Stimulated activated memory B cell treated with anti-CD40 and anti-IgM and Interleukin-4, amounts not matched to agents 10 μg/mL and 1 μg/mL and 100 μg/mL, for 72 hours (primary cell): Measurements from ENCODE around the gene CDX2.

ENCODE experiments used
- ATAC-seq: fragments of 150-1000 bp; cut with Tn5 transposase; 2 replicates; pipeline ENCODE4 v1.10.0; 2021
- H3K27ac Mint-ChIP-seq: one replicate; pipeline ENCODE4 v1.8.0; 2022; ENCODE audit warnings: mild to moderate bottlenecking, mixed read lengths
- H3K27me3 Mint-ChIP-seq: one replicate; pipeline ENCODE4 v1.8.0; 2022; ENCODE audit warnings: mixed read lengths
- H3K36me3 Mint-ChIP-seq: one replicate; pipeline ENCODE4 v1.8.0; 2022; ENCODE audit warnings: mixed read lengths
- H3K4me1 Mint-ChIP-seq: one replicate; pipeline ENCODE4 v1.8.0; 2022; ENCODE audit warnings: mixed read lengths
- H3K4me3 Mint-ChIP-seq: one replicate; pipeline ENCODE4 v1.8.0; 2022; ENCODE audit warnings: mild to moderate bottlenecking, moderate library complexity, mixed read lengths
- H3K9me3 Mint-ChIP-seq: one replicate; pipeline ENCODE4 v1.8.0; 2022; ENCODE audit warnings: mixed read lengths

Gene CDX2

GRCh38 chr13:27929868-27930267, 39.2 kb downstream of the CDX2 start:
- Mint-ChIP-seq H3K36me3 (no peaks in the 10 kb centered on the region), H3K27ac (no peak overlapping the region), H3K27me3 (peaks cover 73% of the 10 kb centered on the region), H3K4me3 (no peak overlapping the region), H3K9me3 (peaks cover 9% of the 10 kb centered on the region), H3K4me1 (peaks cover 25% of the 10 kb centered on the region)
- ATAC-seq = no peak

- Mint-ChIP-seq H3K27me3 (peaks cover 78% of the 10 kb centered on the region), H3K4me3 (no peak overlapping the region), H3K27ac (no peak overlapping the region), H3K4me1 (peaks cover 27% of the 10 kb centered on the region), H3K9me3 (peaks cover 9% of the 10 kb centered on the region), H3K36me3 (no peaks in the 10 kb centered on the region)
- no peak for ATAC-seq
Observed at GRCh38 chr13:27928805-27929753, 40.0 kb downstream of the CDX2 start.

DNA sequence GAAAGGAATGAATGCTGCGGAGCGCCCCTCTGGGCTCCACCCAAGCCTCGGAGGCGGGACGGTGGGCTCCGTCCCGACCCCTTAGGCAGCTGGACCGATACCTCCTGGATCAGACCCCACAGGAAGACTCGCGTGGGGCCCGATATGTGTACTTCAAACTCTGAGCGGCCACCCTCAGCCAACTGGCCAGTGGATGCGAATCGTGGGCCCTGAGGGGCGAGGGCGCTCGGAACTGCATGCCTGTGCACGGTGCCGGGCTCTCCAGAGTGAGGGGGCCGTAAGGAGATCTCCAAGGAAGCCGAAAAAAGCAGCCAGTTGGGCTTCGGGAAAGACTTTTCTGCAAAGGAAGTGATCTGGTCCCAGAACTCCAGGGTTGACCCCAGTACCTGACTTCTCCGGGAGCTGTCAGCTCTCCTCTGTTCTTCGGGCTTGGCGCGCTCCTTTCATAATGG, 40.7 kb downstream of the CDX2 start:
- Mint-ChIP-seq H3K27me3 (peaks cover 85% of the 10 kb centered on the region), H3K36me3 (no peaks in the 10 kb centered on the region), H3K4me3 (no peak overlapping the region), H3K9me3 (peaks cover 9% of the 10 kb centered on the region), H3K27ac (no peak overlapping the region), H3K4me1 (peaks cover 34% of the 10 kb centered on the region)
- no peak for ATAC-seq

GRCh38 chr13:27927444-27928352, 41.4 kb downstream of the CDX2 start:
- no peak overlapping the region for H3K27ac Mint-ChIP-seq
- ATAC-seq = no peak
- H3K36me3 Mint-ChIP-seq = no peaks in the 10 kb centered on the region
- H3K27me3 Mint-ChIP-seq = peaks cover 92% of the 10 kb centered on the region
- peaks cover 9% of the 10 kb centered on the region for H3K9me3 Mint-ChIP-seq
- H3K4me3 Mint-ChIP-seq = peak overlapping the region; percentile 23
- peaks cover 36% of the 10 kb centered on the region for H3K4me1 Mint-ChIP-seq

DNA sequence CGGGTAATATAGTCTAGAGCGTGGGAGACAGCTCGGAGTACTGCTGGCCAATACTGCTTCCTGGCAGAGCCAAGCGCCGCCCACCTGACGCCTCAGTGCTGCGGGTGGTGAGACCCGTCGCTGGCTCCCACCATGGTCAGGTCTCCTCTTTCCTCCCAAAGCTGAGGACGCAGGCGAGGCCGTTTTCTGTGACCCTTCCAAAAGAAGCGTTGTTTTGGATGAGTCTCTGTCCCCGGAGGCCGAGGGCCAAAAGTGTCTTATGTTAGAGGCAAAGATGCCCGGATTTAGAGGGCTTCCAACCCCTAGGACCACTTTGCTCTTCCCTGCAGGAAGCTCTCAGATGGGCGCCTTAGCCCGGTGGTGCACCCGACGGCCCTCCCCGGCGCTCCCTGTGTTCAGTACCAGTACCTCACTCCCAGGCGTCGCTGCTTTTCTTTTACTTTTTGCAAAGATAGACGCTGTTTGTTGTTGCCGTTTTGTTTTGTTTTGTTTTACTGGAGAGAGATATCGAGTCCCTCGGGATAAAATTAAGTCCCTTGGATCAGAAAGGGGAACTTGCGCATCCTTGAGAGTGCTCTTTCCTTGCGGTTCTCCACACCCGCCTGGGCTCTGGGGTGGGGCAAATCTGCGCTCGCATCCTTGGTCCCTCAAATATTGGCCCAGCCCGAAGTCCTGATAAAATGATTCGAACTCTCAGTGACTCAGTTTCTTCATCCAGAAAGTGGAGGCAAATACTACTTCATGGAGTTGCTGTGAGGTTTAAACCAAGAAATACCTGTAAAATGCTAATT, 42.3 kb downstream of the CDX2 start:
- Mint-ChIP-seq H3K9me3 (peaks cover 9% of the 10 kb centered on the region), H3K36me3 (no peaks in the 10 kb centered on the region), H3K27ac (no peak overlapping the region), H3K27me3 (peaks cover 96% of the 10 kb centered on the region), H3K4me1 (peaks cover 36% of the 10 kb centered on the region), H3K4me3 (no peak overlapping the region)
- ATAC-seq = no peak

GRCh38 chr13:27925220-27925991, 43.7 kb downstream of the CDX2 start:
- Mint-ChIP-seq H3K4me1 (peaks cover 43% of the 10 kb centered on the region), H3K27ac (no peak overlapping the region), H3K36me3 (no peaks in the 10 kb centered on the region), H3K4me3 (no peak overlapping the region), H3K27me3 (peaks cover 97% of the 10 kb centered on the region), H3K9me3 (peaks cover 9% of the 10 kb centered on the region)
- no peak for ATAC-seq

DNA sequence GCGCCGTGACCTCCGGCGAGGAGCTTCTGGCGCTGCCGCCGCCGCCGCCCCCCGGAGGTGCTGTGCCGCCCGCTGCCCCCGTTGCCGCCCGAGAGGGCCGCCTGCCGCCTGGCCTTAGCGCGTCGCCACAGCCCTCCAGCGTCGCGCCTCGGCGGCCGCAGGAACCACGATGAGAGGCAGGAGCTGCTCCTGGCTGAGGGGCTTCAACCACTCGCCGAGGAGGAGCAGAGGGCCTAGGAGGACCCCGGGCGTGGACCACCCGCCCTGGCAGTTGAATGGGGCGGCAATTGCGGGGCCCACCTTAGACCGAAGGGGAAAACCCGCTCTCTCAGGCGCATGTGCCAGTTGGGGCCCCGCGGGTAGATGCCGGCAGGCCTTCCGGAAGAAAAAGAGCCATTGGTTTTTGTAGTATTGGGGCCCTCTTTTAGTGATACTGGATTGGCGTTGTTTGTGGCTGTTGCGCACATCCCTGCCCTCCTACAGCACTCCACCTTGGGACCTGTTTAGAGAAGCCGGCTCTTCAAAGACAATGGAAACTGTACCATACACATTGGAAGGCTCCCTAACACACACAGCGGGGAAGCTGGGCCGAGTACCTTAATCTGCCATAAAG, 44.5 kb downstream of the CDX2 start:
- peaks cover 45% of the 10 kb centered on the region for H3K4me1 Mint-ChIP-seq
- peaks cover 94% of the 10 kb centered on the region for H3K27me3 Mint-ChIP-seq
- ATAC-seq = no peak
- peaks cover 9% of the 10 kb centered on the region for H3K9me3 Mint-ChIP-seq
- no peak overlapping the region for H3K4me3 Mint-ChIP-seq
- H3K36me3 Mint-ChIP-seq = no peaks in the 10 kb centered on the region
- H3K27ac Mint-ChIP-seq = no peak overlapping the region

GRCh38 chr13:27923794-27924528, 45.2 kb downstream of the CDX2 start:
- H3K27ac Mint-ChIP-seq = no peak overlapping the region
- H3K9me3 Mint-ChIP-seq = peaks cover 9% of the 10 kb centered on the region
- H3K36me3 Mint-ChIP-seq = no peaks in the 10 kb centered on the region
- peaks cover 45% of the 10 kb centered on the region for H3K4me1 Mint-ChIP-seq
- peaks cover 89% of the 10 kb centered on the region for H3K27me3 Mint-ChIP-seq
- no peak for ATAC-seq
- no peak overlapping the region for H3K4me3 Mint-ChIP-seq

DNA sequence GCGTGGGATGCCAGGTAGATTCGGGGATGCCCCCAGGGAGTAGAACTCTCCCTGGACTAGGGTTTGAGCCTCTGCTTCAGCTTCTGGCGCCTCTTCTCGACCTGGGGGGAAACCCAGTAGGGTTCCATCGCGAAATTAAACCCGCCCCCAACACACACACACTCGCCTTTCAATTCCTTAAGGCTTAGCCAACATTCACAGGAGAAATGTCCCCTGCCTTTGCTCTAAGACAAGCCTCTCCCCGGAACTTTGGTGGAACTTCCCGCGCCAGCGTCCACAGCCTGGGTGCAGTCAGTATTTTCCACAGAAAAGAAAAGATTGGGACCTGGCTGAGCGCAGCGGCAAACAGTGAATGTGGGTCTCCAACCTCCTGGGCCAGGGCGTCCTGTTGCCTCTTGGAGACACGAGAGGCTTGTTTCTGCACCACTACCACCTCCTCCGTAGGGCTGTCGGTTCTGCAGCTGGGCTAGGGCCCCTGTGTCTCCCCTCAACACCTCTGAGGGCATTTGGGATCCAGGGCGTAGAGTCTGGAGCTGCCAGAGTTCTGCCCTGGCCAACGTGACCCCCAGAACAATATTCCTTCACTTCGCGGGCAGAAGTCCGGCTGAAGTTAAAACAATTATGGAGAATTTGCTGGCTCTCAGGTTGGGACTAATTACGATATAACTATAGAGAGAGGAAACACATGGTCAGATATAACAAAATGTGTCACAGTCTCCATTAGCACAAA, 46.1 kb downstream of the CDX2 start:
- no peak for ATAC-seq
- Mint-ChIP-seq H3K36me3 (no peaks in the 10 kb centered on the region), H3K4me3 (peak overlapping the region; percentile 12), H3K4me1 (peaks cover 45% of the 10 kb centered on the region), H3K27me3 (peaks cover 89% of the 10 kb centered on the region), H3K27ac (no peak overlapping the region), H3K9me3 (peaks cover 8% of the 10 kb centered on the region)

DNA sequence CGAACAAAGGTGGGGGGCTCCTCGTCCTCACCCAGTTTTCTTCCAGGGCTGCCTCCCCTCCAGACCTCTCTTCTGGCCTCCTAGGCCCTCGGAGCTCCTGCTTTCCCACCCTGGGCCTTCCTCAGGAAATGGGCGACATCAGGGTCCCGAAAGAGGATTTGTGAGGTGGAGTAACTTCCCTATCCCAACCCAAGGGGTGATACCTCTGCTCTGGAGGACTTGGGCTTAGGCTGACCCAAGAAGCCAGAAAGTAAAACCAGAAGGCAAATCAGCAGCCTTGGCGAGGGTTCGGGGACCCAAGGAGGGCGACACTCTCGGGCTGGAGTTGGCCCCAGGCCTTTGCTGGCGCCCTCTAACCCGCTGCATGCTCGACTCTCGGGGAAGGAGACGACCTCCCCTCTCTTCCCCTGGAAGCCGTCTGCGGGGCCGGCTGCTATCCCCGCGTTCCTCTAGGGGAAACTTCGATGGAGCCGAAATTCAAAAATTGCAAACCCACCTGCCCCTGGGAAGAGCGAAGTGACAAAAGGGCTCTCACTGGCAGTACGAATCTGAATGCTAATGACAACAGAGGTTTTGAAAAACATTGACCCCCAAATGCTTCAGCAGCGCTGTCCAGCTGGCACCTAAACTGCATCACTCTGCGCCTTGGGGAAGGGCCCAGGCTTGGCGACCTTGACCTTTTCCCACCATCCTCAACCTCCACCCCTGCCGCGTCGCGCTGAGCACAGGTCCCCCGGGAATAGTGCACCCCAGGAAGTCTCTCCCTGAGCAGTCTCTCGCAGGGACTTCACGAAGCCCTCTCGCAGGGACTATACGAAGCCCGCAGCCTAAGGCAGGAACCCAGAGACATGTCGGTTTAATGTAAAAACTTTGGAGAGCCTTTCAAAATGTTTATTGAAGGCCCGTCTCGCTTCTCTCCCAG, 46.9 kb downstream of the CDX2 start:
- Mint-ChIP-seq H3K4me1 (peaks cover 44% of the 10 kb centered on the region), H3K4me3 (no peak overlapping the region), H3K9me3 (peaks cover 6% of the 10 kb centered on the region), H3K27ac (no peak overlapping the region), H3K36me3 (no peaks in the 10 kb centered on the region), H3K27me3 (peaks cover 89% of the 10 kb centered on the region)
- no peak for ATAC-seq

DNA sequence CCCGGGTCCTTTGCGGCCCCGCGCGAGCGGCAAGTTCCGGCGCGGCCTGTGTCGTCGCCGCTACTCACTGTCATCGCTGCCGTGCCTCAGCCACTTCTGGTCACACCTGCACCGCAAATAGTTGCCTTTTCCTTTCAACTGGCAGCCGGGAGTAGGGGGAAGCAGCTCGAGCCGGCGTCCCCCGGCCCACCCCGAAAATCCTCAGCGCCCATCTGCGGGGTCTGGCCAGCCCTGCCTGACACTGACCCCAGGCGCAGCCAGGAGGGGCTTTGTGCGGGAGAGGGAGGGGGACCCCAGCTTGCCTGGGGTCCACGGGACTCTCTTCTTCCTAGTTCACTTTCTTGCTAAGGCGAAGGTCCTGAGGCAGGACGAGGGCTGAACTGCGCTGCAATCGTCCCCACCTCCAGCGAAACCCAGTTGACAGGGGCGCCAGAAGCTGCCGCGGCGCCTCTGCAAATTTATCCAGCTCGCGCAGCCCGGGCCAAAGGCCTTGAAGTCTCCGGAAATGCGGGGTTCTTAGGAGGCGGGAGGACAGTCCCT, 47.6 kb downstream of the CDX2 start:
- Mint-ChIP-seq H3K27ac (no peak overlapping the region), H3K27me3 (peaks cover 89% of the 10 kb centered on the region), H3K36me3 (no peaks in the 10 kb centered on the region), H3K4me1 (peaks cover 41% of the 10 kb centered on the region), H3K9me3 (peaks cover 6% of the 10 kb centered on the region), H3K4me3 (peak overlapping the region; percentile 76)
- no peak for ATAC-seq
